ENCODE data around the gene ZSCAN20. TPM values are rescaled to one million over a fixed set of nuclear protein-coding genes. Genes with fewer than 3 reads are reported as not detected.

The ZSCAN20 gene
- total RNA-seq, 2 experiments from 2014 or later = 0.27 to 0.50 TPM

DNA sequence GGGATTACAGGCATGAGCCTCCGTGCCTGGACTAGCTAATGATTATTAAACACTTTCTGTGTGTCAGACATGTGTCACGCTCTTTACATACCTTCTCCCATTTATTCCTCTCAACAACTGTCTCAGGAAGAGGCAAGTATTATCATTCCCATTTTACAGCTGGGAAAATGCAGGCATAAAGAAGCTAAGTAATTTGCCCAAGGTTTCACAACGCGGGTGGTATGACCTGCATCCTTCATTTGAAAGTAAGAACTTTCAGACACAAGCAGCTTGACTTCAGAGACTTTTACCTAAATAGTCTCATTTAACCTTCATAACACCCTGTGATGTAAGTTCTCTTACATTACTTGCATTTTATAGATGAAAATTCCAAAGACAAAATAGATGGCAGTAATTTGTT is 1.0 kb upstream of the ZSCAN20 start:
- Histone ChIP-seq H3K4me1 (ENCODE audit: insufficient read depth, low read length) (peaks cover 22% of the 10 kb centered on the region), H3K27me3 (ENCODE audit: control insufficient read depth in 1 of 2, insufficient read depth in 2 of 2, low read length in 2 of 2) (no peaks in the 10 kb centered on the region), H3K27ac (ENCODE audit: low read depth in 1 of 2, low read length in 2 of 2) (no peak overlapping the region), H3K4me3 (ENCODE audit: low read length) (no peak overlapping the region), H3K9me3 (ENCODE audit: control insufficient read depth in 1 of 2, insufficient read depth in 1 of 2, low read length in 2 of 2) (no peaks in the 10 kb centered on the region), H3K36me3 (ENCODE audit: insufficient read depth, low read length) (no peaks in the 10 kb centered on the region)
- ChIA-PET POLR2A (interaction anchor here (0.8 kb wide), 1 partner anchor 344 kb away, joined by 4 read pairs; no protein-coding TSS in a partner anchor), CTCF (interaction anchor here (1.2 to 1.6 kb wide), 2 partner anchors 15 to 176 kb away, joined by 3 to 7 read pairs; no protein-coding TSS in a partner anchor)
- Mint-ChIP-seq H3K27me3 (no peaks in the 10 kb centered on the region), H3K4me1 (ENCODE audit: low read depth) (peaks cover 38% of the 10 kb centered on the region), H3K36me3 (ENCODE audit: low read depth) (no peaks in the 10 kb centered on the region), H3K4me3 (no peak overlapping the region), H3K27ac (no peak overlapping the region), H3K9me3 (no peaks in the 10 kb centered on the region)
- intact Hi-C loops (cut with DNase I, micrococcal nuclease) = loop anchor here in 1 of 2 experiments (2.0 to 10.0 kb wide), 7 partner anchors 104 to 827 kb away; partner anchors contain the start of genes AZIN2, S100PBP and YARS1
- ATAC-seq (ENCODE audit: poor library complexity) (no peak), DNase-seq (no peak)
- TF ChIP-seq, protein P1, sequence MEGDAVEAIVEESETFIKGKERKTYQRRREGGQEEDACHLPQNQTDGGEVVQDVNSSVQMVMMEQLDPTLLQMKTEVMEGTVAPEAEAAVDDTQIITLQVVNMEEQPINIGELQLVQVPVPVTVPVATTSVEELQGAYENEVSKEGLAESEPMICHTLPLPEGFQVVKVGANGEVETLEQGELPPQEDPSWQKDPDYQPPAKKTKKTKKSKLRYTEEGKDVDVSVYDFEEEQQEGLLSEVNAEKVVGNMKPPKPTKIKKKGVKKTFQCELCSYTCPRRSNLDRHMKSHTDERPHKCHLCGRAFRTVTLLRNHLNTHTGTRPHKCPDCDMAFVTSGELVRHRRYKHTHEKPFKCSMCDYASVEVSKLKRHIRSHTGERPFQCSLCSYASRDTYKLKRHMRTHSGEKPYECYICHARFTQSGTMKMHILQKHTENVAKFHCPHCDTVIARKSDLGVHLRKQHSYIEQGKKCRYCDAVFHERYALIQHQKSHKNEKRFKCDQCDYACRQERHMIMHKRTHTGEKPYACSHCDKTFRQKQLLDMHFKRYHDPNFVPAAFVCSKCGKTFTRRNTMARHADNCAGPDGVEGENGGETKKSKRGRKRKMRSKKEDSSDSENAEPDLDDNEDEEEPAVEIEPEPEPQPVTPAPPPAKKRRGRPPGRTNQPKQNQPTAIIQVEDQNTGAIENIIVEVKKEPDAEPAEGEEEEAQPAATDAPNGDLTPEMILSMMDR (IDR thresholded peaks at IDR 0.05) = no peak

DNA sequence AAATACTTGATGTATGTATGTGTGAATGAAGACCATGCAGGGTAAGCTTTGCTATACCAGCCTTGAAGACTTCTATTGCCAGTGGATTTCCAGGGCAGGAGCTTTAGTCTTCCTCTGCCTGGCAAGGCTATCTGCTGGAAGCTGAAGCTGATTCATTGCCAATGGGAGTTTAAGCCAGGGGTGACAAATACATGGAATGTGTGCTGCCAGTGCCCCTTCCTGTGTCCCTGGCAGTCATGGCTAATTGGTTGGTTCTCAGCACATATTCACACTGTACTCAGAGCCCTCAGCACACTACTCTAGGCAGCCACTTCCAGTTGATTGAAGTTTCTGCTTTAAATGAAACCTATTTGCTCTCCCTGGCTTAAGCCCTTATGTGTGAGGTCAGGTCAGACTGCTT is 1.5 kb downstream of the ZSCAN20 start:
- POLR2A ChIA-PET = no interaction called here
- Mint-ChIP-seq H3K4me3 (peak overlapping the region; percentile 90), H3K27ac (peak overlapping the region; percentile 24), H3K27me3 (no peaks in the 10 kb centered on the region), H3K36me3 (ENCODE audit: low read depth) (peaks cover 3% of the 10 kb centered on the region), H3K9me3 (no peaks in the 10 kb centered on the region), H3K4me1 (ENCODE audit: low read depth) (peaks cover 38% of the 10 kb centered on the region)
- H3K9me3 ChIP-seq (ENCODE audit: control insufficient read depth in 1 of 2, insufficient read depth in 1 of 2, low read length in 2 of 2) = no peaks in the 10 kb centered on the region
- no peak for ATAC-seq (ENCODE audit: poor library complexity)
- peaks cover 22% of the 10 kb centered on the region for H3K4me1 ChIP-seq (ENCODE audit: insufficient read depth, low read length)
- H3K27ac ChIP-seq (ENCODE audit: low read depth in 1 of 2, low read length in 2 of 2) = no peak overlapping the region
- DNase-seq = no peak
- intact Hi-C loops (cut with DNase I, micrococcal nuclease) = loop anchor here in 1 of 2 experiments (2.0 to 10.0 kb wide), 7 partner anchors 107 to 829 kb away; partner anchors contain the start of genes AK2, AZIN2, S100PBP and YARS1
- no peaks in the 10 kb centered on the region for H3K27me3 ChIP-seq (ENCODE audit: control insufficient read depth in 1 of 2, insufficient read depth in 2 of 2, low read length in 2 of 2)
- no peaks in the 10 kb centered on the region for H3K36me3 ChIP-seq (ENCODE audit: insufficient read depth, low read length)
- CTCF ChIA-PET = no interaction called here
- TF ChIP-seq, protein P1 (IDR thresholded peaks at IDR 0.05) = no peak
- no peak overlapping the region for H3K4me3 ChIP-seq (ENCODE audit: low read length)

DNA sequence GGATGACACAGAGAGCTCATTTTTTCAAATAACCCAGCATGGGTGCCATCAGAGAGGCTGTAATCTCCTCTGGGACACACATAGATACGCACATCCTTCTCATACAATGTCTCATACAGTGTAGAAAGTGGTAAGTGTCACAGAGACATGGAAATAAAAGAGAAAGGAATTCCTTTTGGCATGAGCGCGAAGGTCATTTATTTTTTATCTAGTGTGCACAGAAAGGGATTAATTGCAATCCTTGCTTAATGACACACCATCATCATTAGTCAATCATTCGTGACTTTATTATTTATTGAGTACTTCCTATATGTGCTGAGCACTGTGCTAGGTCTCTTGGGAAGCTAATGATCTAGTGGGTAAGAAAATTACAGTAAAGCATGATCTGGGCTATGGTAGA is 5.0 kb downstream of the ZSCAN20 start:
- CTCF ChIA-PET = interaction anchor here (1.4 kb wide), 1 partner anchor 10 kb away, joined by 4 read pairs; no protein-coding TSS in a partner anchor
- no peaks in the 10 kb centered on the region for H3K27me3 Mint-ChIP-seq
- H3K27ac Mint-ChIP-seq = no peak overlapping the region

More for the DNA sequence above, 5.0 kb downstream of the ZSCAN20 start:
- Histone ChIP-seq H3K4me1 (ENCODE audit: insufficient read depth, low read length) (peaks cover 6% of the 10 kb centered on the region), H3K9me3 (ENCODE audit: control insufficient read depth in 1 of 2, insufficient read depth in 1 of 2, low read length in 2 of 2) (no peaks in the 10 kb centered on the region), H3K36me3 (ENCODE audit: insufficient read depth, low read length) (no peaks in the 10 kb centered on the region), H3K27me3 (ENCODE audit: control insufficient read depth in 1 of 2, insufficient read depth in 2 of 2, low read length in 2 of 2) (no peaks in the 10 kb centered on the region), H3K27ac (ENCODE audit: low read depth in 1 of 2, low read length in 2 of 2) (no peak overlapping the region), H3K4me3 (ENCODE audit: low read length) (no peak overlapping the region)
- Mint-ChIP-seq H3K9me3 (no peaks in the 10 kb centered on the region), H3K36me3 (ENCODE audit: low read depth) (peaks cover 30% of the 10 kb centered on the region), H3K4me1 (ENCODE audit: low read depth) (peaks cover 14% of the 10 kb centered on the region), H3K4me3 (no peak overlapping the region)
- ATAC-seq (ENCODE audit: poor library complexity) (no peak), DNase-seq (no peak)
- POLR2A ChIA-PET = no interaction called here
- intact Hi-C loops (cut with DNase I, micrococcal nuclease) = loop anchor here in 1 of 2 experiments (10.0 kb wide), 2 partner anchors 663 to 833 kb away; partner anchors contain the start of genes S100PBP and YARS1
- TF ChIP-seq, protein P1 (IDR thresholded peaks at IDR 0.05) = no peak
